Right kidney (tissue), 1 donor: Measurements from ENCODE around the gene KLHL6.
"Not testable (repeated sequence)": the region's sequence is repeated elsewhere in the genome, so short reads cannot be mapped to it uniquely, and the experiment has no call there.

Source experiments
- DNase-seq: peaks from one replicate; pipeline ENCODE4 v3.0.0-alpha.2; 2016

KLHL6 gene

DNA sequence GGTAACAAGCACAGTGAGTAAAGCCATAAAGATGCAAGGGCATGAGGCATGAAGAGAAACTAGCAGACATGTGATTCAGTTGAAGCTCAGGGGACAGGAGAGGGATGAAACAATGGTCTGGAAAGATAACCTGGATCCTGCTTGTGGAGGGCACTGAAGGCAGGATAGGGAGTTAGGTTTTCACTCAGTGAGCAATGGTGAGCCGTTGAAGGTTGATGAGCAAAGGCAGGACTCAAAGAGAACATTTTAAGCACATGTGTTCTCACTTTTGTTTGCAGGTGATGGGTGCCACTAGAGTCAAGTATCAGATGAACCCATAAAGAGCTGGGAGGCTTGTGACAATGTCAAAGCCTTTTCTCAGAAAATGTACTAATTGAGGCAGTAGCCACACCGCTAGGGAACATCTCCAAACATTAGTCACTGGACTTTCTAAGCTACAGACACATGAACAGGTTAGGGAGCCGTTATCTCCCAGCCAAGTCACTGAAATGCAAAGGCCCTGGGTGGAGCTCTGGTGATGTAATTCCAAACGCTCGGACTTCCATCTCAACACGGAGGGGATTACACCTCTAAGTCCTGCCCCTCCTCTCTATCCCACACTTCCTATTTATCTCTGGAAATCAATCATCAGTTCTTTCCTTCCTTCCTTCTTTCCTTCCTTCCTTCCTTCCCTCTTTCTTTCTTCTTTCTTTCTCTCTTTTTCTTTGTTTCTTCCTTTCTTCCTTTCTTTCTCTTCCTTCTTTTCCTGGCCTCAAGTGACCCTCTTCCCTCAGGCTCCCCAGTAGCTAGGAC is 22.7 kb downstream of the KLHL6 start:
- no peak for DNase-seq

DNA sequence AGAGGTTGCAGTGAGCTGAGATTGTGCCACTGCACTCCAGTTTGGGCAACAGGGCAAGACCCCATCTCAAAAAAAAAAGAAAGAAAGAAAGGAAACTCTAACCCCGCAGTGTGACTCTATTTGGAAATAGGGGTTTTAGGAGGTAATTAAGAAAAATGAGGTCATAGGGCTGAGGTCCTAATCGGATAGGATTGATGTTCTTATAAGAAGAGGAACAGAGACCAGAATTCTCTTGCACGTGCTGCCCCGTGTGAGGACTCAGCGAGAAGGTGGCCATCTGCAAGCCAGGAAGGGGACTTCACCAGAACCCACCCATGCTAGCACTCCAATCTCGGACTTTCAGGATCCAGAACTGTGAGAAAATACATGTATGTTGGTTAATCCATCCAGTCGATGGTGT is 25.8 kb downstream of the KLHL6 start:
- DNase-seq, result no peak

DNA sequence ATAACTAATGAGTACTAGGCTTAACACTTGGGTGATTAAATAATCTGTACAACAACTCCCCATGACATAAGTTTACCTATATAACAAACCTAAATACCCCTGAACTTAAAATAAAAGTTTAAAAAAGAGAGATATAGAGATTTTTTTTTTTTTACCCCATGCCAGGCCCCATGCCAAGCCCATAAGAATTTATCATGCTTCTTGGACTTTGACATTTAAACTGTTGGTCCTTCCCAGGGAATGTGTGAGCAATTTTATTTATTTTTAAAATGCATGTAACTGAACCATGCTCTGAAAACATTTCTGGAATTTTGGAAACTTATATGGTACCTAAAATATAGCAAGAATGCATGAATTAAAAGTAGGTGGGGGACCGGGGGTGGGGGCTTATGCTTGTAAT is 26.3 kb downstream of the KLHL6 start:
- DNase-seq, result no peak

DNA sequence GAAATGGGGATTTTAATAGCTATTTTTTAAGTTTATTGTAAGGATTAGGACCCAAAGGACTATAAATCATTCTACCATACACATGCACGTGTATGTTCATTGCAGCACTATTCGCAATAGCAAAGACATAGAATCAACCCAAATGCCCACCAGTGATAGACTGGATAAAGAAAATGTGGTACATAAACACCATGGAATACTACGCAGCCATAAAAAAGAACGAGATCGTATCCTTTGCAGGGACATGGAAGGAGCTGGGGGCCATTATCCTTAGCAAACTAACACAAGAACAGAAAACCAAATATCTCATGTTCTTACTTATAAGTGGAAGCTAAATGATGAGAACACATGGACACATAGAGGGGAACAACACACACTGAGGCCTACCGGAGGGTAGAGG is 26.7 kb downstream of the KLHL6 start:
- DNase-seq, result not testable (repeated sequence)

DNA sequence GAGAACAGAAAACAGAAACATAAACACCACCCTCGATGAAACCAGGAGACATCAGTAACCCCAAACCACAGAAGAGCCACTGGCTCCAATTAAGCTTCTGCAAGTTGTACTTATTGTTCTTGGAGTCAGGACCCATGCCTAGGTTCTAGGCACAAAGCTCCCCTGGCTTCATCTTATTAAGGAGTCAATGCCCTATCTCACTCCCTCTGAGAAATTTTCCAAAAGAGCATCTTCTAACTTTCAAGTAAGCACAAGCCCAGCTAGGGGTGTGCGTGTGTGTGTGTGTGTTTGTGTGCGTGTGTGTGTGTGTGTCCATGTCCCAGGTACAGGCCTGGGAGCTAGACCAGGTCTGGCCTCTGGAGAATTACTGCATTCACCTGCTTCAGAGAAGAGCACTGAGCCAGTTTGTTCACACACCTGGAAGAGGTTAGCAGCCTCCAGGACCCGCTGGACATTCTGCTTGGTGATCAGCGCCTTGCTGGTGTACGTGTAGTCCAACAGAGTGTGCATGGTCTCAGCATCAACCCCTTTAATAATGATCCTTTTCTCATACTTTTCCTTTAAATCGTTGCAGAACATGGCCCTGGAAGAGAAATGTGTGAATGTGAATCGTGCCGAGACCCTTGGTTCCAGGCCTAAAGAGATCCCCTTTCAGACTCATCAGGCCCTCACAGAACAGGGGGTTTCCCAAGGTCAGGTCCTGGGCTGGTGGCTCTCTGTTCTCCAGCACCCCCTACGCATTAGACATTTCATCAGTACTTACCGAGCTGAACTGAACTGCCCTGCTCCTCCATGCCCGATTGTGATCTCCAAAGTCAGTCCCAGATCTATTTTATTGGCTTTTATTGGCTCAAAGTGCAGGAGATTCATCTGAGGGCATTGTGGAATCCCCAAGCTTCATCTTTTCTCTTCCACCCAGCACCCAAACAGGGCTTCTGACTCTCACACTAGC is 27.8 kb downstream of the KLHL6 start:
- no peak for DNase-seq

DNA sequence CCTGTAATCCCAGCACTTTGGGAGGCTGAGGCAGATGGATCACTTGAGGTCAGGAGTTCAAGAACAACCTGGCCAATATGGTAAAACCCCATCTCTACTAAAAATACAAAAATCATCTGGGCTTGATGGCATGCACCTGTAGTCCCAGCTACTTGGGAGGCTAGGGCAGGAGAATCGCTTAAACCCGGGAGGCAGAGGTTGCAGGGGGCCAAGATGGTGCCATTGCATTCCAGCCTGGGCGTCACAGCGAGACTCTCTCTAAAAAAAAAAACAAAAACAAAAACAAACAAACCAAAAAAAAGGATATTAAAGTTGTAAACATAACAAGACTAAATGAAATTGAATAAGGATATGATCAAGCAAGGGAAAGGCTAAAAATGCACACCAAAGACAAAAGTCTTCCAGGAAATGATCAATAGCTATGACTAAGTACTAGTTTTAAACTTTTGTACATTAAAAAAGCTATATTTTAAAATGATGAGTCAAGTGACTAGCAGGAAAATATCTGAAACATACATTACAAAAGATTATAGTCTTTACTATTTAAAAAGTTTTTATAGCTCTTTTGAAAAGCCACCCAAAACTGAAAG is 28.6 kb downstream of the KLHL6 start:
- no peak for DNase-seq

DNA sequence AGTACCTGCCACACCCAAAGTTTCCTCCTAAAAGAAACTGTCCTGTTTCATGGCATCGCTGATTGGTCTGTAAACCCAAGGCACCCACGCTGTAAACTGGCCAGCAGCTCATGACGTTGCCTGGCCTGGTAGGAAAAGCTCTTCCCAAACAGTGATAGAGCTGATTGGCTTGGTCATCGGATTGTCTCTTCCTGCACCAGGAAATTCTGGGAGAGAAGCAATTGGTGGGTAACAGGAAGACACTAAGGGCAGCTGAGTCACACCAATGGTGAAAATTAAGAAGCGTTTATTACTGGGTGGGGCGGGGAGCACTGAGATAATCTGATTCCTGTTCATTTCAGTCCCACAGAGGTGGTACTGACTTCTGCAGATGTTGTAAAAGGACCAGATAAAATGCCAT is 31.0 kb downstream of the KLHL6 start:
- no peak for DNase-seq

DNA sequence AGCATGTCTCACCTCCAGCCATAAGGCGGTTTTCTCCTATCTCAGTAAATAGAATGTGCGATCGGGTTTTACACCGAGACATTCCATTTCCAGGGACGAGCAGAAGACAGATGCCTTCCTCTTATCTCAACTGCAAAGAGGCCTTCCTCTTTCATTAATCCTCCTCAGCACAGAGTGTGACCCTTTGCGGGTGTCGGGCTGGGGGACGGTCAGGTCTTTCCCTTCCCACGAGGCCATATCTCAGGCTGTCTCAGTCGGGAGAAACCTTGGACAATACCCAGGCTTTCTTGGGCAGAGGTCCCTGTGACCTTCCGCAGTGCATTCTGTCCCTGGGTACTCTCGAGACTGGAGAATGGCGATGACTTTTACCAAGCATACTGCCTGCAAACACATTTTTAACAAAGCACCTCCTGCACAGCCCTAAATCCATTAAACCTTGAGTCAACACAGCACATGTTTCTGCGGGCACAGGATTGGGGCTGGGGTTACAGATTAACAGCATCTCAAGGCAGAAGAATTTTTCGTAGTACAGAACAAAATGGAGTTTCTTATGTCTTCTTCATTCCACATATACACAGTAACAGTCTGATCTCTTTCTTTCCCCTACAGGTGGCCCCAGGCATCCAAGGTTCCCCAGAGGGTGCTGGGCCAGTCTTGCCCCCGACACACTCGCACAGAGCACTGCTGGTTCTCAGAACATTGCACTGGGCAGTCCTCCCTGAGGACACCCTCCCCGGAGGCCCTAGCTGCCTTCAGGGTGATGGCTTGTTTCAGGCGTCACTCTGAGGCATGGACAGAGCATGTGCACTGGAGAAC is 34.6 kb downstream of the KLHL6 start:
- not testable (repeated sequence) for DNase-seq

DNA sequence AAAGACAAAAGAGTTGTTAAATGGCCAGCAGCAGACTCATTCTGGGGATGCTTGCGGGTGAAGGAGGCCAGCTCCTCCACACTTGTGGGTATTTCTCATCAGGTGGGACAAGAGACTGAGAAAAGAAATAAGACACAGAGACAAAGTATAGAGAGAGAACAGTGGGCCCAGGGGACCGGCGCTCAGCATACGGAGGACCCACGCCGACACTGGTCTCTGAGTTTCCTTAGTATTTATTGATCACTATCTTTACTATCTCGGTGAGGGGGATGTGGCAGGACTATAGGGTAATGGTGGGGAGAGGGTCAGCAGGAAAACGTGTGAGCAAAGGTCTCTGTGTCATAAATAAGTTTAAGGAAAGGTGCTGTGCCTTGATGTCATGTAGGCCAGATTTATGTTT is 35.2 kb downstream of the KLHL6 start:
- DNase-seq, result not testable (repeated sequence)

DNA sequence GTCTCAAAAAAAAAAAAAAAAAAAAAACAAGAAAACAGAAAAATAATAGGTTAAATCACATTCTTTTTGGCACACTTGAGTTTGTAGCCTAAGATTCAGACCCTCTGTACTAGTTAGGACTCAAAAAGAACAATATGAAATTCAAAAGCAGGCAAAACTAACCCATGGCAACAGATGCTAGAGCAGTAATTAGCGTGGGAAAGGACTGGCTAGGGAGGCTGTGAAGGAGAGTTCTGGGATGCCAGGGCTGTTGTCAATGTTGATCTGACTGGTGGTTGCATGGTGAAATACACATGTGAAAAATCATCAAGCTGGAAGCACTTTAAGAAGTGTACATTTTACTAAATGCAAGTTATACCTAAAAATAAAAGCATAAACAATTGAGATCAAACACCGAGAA is 35.6 kb downstream of the KLHL6 start:
- no peak for DNase-seq

DNA sequence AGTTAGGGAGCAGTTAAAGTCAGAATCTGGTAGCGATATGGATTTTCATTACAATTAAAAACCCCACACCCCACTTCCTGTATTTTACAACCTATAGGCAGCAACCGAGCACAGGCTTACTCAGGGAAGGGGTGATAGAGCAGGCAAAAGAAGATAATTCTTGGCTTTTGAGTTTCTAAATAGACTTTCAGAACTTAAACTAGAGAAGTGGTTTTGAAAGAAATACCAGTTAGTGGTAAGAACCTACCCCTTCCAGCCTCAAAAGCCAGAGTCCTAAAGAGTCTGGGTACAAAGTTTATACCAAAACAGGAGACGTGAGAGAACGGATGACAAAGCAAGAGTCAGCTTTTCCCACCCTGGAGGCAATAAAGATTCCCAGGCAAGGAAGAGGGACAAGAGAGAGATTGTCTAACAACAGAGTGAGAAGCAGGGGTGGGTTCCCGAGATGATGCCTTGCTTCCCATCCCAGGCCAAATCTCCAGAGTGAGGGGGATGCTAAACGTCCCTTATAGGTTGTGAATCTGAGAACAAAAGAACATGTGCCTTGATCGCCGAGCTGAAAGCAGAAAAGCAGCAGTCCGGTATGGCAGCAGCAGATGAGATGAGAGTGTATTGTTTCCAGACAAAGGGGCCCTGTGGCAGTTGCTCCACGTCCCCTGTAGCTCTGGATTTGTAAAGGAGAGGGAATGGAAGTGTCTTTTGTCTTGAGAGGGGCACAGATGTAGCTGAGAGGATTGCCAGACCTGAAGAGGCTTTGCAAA is 36.8 kb downstream of the KLHL6 start:
- no peak for DNase-seq

DNA sequence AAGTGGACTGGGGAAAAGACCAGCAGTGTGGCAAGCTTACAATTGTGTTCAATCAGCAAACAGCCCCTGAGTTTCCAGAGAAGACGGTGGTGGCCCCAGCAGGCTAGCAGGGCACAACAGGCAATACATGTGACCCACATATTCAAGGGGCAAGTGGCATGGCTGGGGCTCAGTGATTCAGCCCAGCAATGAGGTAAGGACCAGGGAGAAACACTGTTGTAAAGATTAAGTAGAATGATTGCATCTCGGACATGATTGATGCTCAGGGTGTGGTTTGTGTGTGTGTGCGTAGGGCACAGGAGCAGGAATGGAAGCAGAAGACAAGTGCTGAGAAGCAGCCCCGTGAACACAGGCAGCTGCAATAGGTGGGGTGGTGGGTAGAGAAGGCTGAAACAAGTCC is 37.9 kb downstream of the KLHL6 start:
- DNase-seq, result no peak

DNA sequence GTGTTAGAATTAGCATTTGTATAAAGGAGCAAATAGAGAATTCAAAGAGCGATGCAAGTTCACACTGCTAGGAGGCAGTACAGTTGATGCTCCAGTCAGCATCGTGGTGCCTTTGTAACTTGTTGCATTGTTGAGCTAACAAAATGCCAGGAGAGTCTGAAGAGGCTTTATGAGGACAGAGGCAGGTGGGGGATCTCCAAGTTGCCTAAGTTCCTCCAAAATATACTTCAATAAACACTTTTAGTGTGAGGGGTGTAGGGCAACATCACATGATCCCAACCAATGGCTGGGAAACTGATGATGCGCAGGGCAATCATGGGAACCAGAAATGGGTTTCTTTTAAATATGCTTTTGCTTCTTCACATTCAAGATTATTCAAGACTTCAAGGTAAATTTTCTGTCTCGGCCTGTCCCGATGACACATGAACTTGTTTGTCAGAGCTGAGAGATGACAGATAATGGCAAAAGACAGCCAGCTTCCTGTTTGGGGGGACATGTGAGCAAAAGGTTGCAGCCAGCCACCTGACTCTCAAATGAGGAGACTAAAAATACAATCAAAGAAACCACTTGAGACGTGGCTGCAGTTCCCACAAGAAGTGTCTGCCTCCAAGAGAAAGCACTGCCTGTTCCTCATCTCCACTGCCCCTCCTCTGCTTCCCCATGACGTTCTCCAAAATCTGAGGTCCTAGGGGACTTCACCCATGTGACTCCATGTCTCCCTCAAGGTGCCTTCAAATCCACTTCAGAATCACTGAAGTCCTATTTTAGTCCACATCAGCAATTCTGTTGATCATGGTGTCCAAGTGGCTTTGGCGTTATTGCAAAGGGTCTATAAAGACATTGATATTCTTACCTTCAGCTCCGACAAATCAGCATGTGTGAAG is 39.3 kb downstream of the KLHL6 start:
- no peak for DNase-seq

DNA sequence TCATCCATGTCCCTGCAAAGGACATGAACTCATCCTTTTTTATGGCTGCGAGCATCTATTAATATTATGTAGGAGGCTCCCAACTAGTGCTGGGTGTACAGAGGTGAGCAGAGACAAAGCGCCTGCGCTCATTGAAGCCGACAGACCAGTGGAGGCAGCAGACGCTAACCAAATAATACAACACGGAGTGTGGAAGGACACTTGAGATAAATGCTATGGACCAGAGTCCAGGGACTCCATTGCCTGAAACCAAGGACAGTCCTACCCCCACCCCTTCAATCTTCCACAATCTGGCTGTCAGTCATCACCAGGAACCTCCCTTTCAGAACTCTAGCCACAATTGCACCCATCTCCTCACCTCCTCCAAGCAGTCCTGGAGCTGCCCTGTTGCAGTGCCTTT is 41.5 kb downstream of the KLHL6 start:
- no peak for DNase-seq

DNA sequence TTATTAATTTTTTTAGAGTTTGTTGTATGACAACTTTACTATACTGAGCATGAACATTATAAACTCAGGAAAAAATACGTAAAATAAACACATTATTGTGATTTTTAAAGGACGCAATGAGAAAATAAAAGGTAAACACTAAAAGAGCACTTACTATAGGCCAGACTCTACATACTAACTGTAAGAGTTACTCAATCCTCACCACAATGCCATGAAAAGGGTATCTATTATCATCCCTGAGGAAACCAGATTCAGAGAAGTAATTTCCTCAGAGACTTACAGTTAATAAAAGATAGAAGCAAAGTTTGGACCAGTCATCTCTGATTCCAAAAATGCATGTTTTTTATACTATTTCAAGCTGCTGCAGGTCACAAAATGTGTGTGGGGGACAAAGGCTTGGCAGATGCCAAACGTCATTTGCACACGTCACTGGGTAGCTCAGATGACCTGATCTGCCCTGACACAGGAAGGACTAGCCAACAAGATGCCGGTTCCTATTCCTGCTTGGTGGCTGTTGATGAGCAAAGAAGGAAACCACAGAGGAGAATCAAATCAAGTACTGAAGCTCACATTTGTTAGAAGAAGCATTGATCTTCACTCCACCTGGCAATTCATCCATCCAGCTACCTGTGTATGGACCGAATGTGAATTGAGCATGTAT is 42.3 kb downstream of the KLHL6 start:
- DNase-seq, result no peak

DNA sequence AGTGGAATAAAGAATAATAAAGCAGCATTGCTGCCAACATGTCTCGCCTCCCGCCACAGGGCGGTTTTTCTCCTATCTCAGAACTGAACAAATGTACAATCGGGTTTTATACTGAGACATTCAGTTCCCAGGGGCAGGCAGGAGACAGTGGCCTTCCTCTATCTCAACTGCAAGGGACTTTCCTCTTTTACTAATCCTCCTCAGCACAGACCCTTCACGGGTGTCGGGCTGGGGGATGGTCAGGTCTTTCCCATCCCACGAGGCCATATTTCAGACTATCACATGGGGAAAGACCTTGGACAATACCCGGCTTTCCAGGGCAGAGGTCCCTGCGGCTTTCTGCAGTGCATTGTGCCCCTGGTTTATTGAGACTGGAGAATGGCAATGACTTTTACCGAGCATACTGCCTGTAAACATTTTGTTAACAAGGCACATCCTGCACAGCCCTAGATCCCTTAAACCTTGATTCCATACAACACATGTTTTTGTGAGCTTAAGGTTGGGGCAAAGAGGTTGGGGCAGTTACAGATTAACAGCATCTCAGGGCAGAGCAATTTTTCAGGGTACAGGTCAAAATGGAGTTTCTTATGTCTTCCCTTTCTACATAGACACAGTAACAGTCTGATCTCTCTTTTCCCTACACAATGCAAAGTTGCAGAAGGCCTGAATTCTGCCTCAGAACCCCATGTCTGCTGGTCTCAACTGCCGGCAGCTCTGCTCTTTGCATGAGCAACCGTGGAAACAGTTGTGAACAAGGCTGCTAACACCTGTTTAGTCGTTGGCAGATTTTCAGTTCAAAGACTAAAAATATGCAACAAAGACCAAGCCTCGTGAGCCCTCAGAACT is 44.0 kb downstream of the KLHL6 start:
- DNase-seq, result not testable (repeated sequence)

DNA sequence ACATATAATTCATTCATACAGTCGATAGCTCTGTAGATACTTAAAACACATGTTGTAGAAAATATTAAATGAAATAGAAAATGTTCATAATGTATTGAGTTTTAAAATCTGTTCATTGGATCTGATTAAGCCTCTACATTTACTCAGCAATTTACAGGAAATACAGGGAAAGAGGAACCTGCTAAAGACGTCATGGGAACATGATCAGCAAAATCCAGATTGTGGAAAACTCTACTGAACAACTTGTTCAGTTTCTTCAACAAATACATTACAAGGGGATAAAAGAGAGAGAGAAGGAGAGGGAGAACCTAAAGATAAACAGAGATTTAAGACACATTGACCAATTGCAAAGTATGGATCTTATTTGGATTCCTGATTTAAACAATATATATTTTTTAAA is 46.7 kb downstream of the KLHL6 start:
- no peak for DNase-seq

DNA sequence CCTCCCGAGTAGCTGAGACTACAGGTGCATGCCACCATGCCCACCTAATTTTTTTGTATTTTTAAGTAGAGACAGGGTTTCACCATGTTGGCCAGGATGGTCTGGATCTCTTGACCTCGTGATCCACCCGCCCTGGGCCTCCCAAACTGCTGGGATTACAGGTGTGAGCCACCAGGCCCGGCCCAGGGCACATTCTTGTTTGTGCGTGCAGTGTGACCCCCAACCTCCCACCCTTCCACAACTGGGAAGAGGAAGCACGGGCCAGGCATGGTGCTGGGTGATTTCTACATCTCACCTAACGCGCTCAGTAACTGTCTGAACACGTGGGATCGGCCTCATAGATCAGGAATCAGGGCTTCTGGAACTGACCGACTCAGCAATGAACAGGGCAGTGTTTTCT is 48.0 kb downstream of the KLHL6 start:
- DNase-seq, result no peak
